Caco-2 (cell line): Measurements from ENCODE around the gene GALNT18. TPM values are rescaled to one million over a fixed set of nuclear protein-coding genes. Genes with fewer than 3 reads are reported as not detected.

Experiments used
- BruUV-seq: library from RNA; stranded (reverse); fragments of 400-500 nt; replicated peaks from 2 replicates; lab custom pipeline; 2021; lab: Mats Ljungman, UMichigan
- CTCF ChIA-PET: fragments of 300-600 bp; sonication (Branson Sonifier 250); formaldehyde crosslinking; loops from one replicate; lab custom pipeline; 2022; ENCODE audit warnings: antibody characterized with exemption; lab: Charles Lee
- POLR2A ChIA-PET: fragments of 300-600 bp; sonication (Branson Sonifier 250); formaldehyde crosslinking; loops from one replicate; lab custom pipeline; 2022; ENCODE audit warnings: antibody characterized with exemption; lab: Charles Lee
- DNase-seq, 2 experiments: peaks; one replicate each; pipeline versions ENCODE4 v3.0.0 to v3.0.0-alpha.2; 2020 to 2022
- H3K27me3 ChIP-seq: replicated peaks from 2 replicates; pipeline ENCODE4 v1.6.0; 2011; ENCODE audit warnings: low read length; ENCODE audit not compliant: control insufficient read depth, insufficient read depth
- H3K36me3 ChIP-seq: 2 replicates; pipeline ENCODE4 v1.5.1; 2011; ENCODE audit warnings: low read length; ENCODE audit not compliant: control insufficient read depth, insufficient read depth
- H3K4me1 ChIP-seq: fragments of 250-450 bp; sonication (Bioruptor Pico); 2 replicates; pipeline ENCODE4 v1.5.1; 2020; ENCODE audit warnings: mild to moderate bottlenecking
- H3K4me3 ChIP-seq: 2 replicates; pipeline ENCODE4 v1.5.1; 2011; ENCODE audit warnings: low read depth, mild to moderate bottlenecking, control low read depth, low read length
- H3K9me3 ChIP-seq: fragments of 250-450 bp; sonication (Bioruptor Pico); 2 replicates; pipeline ENCODE4 v1.5.1; 2020; ENCODE audit warnings: mild to moderate bottlenecking, moderate library complexity
- H3K27ac Mint-ChIP-seq: one replicate; pipeline ENCODE4 v1.8.0; 2022; ENCODE audit warnings: mixed read lengths; ENCODE audit not compliant: unreplicated experiment
- H3K27me3 Mint-ChIP-seq: one replicate; pipeline ENCODE4 v1.8.0; 2022; ENCODE audit warnings: mixed read lengths; ENCODE audit not compliant: insufficient read depth, unreplicated experiment
- H3K36me3 Mint-ChIP-seq: one replicate; pipeline ENCODE4 v1.8.0; 2022; ENCODE audit warnings: mild to moderate bottlenecking, mixed read lengths; ENCODE audit not compliant: insufficient read depth, unreplicated experiment
- H3K4me1 Mint-ChIP-seq: one replicate; pipeline ENCODE4 v1.8.0; 2022; ENCODE audit warnings: low read depth, mixed read lengths; ENCODE audit not compliant: unreplicated experiment
- H3K4me3 Mint-ChIP-seq: one replicate; pipeline ENCODE4 v1.8.0; 2022; ENCODE audit warnings: mild to moderate bottlenecking, moderate library complexity, mixed read lengths; ENCODE audit not compliant: unreplicated experiment
- H3K9me3 Mint-ChIP-seq: one replicate; pipeline ENCODE4 v1.8.0; 2022; ENCODE audit warnings: mixed read lengths; ENCODE audit not compliant: unreplicated experiment
- CTCF ChIP-seq, 2 experiments: fragments of 200-600 bp in 1 of 2; IDR thresholded peaks; 1 replicate in 1 of 2; 2 replicates in 1 of 2; pipeline versions ENCODE4 v1.5.1 to v1.8.0; 2011 to 2022; ENCODE audit warnings: antibody characterized with exemption in 1 of 2, control low read depth in 1 of 2, inconsistent platforms in 1 of 2, low read depth in 1 of 2, low read length in 1 of 2, mild to moderate bottlenecking in 1 of 2, moderate library complexity in 1 of 2; ENCODE audit not compliant: insufficient read depth in 1 of 2, severe bottlenecking in 1 of 2, unreplicated experiment in 1 of 2
- intact Hi-C: fragments of 100-400 bp; cut with micrococcal nuclease; formaldehyde crosslinking; loops from one replicate; pipeline ENCODE4 v1.10.0; 2022; ENCODE audit not compliant: unreplicated experiment
- total RNA-seq: library from RNA; stranded (reverse); gene quantifications from 2 replicates; pipeline ENCODE4 v1.2.3, GENCODE V29; 2022

Gene GALNT18
- total RNA-seq, 1 experiment from 2014 or later = 0.43 TPM

- intact Hi-C loops = no loop called here
- no peaks in the 10 kb centered on the region for H3K36me3 Mint-ChIP-seq
These were observed 51.8 kb downstream of the GALNT18 start for GRCh38 chr11:11569936-11570491.

GRCh38 chr11:11568651-11569229, 53.1 kb downstream of the GALNT18 start:
- H3K4me1 Mint-ChIP-seq = no peaks in the 10 kb centered on the region
- H3K9me3 ChIP-seq = no peaks in the 10 kb centered on the region
- no peak overlapping the region for H3K4me3 Mint-ChIP-seq
- H3K4me3 ChIP-seq = no peak overlapping the region
- no peak for TF ChIP-seq CTCF (IDR thresholded peaks at IDR 0.05; ENCODE audit: insufficient read depth in 1 of 2, low read depth in 1 of 2, low read length in 1 of 2, severe bottlenecking in 1 of 2, unreplicated experiment in 1 of 2)
- no peaks in the 10 kb centered on the region for H3K36me3 Mint-ChIP-seq
- H3K36me3 ChIP-seq = no peaks in the 10 kb centered on the region
- H3K27ac Mint-ChIP-seq = no peak overlapping the region
- H3K27me3 ChIP-seq = no peaks in the 10 kb centered on the region
- DNase-seq = no peak
- H3K4me1 ChIP-seq = no peaks in the 10 kb centered on the region
- intact Hi-C loops = no loop called here
- ChIA-PET POLR2A (no interaction called here), CTCF (interaction anchor here (0.6 kb wide), 1 partner anchor 398 kb away, joined by 7 read pairs; no protein-coding TSS in a partner anchor)
- H3K27me3 Mint-ChIP-seq = peaks cover 17% of the 10 kb centered on the region
- BruUV-seq = no TSS peak
- no peaks in the 10 kb centered on the region for H3K9me3 Mint-ChIP-seq

More at GRCh38 chr11:11569936-11570491, 51.8 kb downstream of the GALNT18 start:
- POLR2A ChIA-PET = no interaction called here
- Mint-ChIP-seq H3K27me3 (peaks cover 16% of the 10 kb centered on the region), H3K27ac (no peak overlapping the region), H3K4me3 (no peak overlapping the region), H3K9me3 (no peaks in the 10 kb centered on the region), H3K4me1 (no peaks in the 10 kb centered on the region)
- BruUV-seq = no TSS peak
- no peaks in the 10 kb centered on the region for H3K27me3 ChIP-seq
- no peaks in the 10 kb centered on the region for H3K36me3 ChIP-seq
- H3K4me1 ChIP-seq = no peaks in the 10 kb centered on the region
- DNase-seq = no peak
- H3K9me3 ChIP-seq = no peaks in the 10 kb centered on the region
- TF ChIP-seq CTCF (IDR thresholded peaks at IDR 0.05; ENCODE audit: insufficient read depth in 1 of 2, low read depth in 1 of 2, low read length in 1 of 2, severe bottlenecking in 1 of 2, unreplicated experiment in 1 of 2) = no peak
- no peak overlapping the region for H3K4me3 ChIP-seq
- CTCF ChIA-PET = no interaction called here

- no peaks in the 10 kb centered on the region for H3K9me3 ChIP-seq
- CTCF ChIA-PET = no interaction called here
- no peaks in the 10 kb centered on the region for H3K36me3 Mint-ChIP-seq
- peaks cover 17% of the 10 kb centered on the region for H3K27me3 Mint-ChIP-seq
- H3K36me3 ChIP-seq = no peaks in the 10 kb centered on the region
- POLR2A ChIA-PET = no interaction called here
- H3K4me3 ChIP-seq = no peak overlapping the region
- no peak for DNase-seq
- no peaks in the 10 kb centered on the region for H3K4me1 Mint-ChIP-seq
- H3K27ac Mint-ChIP-seq = no peak overlapping the region
- no peaks in the 10 kb centered on the region for H3K9me3 Mint-ChIP-seq
- no peak overlapping the region for H3K4me3 Mint-ChIP-seq
- TF ChIP-seq CTCF (IDR thresholded peaks at IDR 0.05; ENCODE audit: insufficient read depth in 1 of 2, low read depth in 1 of 2, low read length in 1 of 2, severe bottlenecking in 1 of 2, unreplicated experiment in 1 of 2) = no peak
- H3K4me1 ChIP-seq = no peaks in the 10 kb centered on the region
- no peaks in the 10 kb centered on the region for H3K27me3 ChIP-seq
- intact Hi-C loops = no loop called here
- BruUV-seq = no TSS peak
These were observed 53.7 kb downstream of the GALNT18 start for GRCh38 chr11:11567936-11568650.
